ENCODE data around the gene PLA2G2D.

Gene PLA2G2D

DNA sequence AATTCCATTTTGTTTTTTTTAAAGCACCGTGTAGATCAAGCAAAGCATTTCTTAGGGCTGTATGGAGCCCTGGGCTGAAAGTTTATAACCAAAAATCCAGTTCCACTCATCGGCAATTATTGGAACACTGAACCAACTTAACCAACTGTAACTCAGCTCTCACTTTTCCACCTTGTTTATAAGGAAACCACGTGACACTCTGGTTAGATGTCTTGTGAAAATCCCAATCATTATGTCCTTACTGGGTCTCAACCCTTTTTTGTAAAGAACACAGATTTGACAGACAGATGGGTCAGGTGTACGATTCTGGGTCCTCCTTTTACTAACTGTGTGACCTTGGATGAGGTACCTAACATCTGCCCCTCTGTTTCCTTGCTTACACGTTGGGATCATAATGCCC is 43.1 kb downstream of the PLA2G2D start:
- H3K27ac ChIP-seq, result no peak overlapping the region
- TF ChIP-seq, protein P1, sequence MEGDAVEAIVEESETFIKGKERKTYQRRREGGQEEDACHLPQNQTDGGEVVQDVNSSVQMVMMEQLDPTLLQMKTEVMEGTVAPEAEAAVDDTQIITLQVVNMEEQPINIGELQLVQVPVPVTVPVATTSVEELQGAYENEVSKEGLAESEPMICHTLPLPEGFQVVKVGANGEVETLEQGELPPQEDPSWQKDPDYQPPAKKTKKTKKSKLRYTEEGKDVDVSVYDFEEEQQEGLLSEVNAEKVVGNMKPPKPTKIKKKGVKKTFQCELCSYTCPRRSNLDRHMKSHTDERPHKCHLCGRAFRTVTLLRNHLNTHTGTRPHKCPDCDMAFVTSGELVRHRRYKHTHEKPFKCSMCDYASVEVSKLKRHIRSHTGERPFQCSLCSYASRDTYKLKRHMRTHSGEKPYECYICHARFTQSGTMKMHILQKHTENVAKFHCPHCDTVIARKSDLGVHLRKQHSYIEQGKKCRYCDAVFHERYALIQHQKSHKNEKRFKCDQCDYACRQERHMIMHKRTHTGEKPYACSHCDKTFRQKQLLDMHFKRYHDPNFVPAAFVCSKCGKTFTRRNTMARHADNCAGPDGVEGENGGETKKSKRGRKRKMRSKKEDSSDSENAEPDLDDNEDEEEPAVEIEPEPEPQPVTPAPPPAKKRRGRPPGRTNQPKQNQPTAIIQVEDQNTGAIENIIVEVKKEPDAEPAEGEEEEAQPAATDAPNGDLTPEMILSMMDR (conservative IDR thresholded peaks at IDR 0.05), result no peak

DNA sequence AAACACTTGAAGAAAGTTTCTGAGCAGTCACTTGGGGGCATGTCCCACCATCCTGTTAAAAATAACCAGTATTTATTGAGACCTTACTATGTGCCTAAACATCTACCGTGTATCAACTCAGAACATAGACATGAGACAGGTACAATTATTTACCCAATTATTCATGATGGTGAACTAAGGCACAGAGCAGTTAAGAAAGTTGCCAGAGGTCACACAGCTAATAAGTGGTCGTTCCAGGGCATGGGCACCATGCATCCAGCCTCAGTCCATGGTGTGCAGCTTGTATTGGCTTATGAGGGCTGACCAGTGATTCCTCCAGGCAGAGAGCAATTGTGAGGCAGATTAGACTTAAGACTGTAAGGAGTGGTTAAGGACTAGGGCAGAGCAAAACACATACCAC is 44.0 kb downstream of the PLA2G2D start:
- no peak overlapping the region for H3K27ac ChIP-seq
- TF ChIP-seq, protein P1 (conservative IDR thresholded peaks at IDR 0.05), result no peak

DNA sequence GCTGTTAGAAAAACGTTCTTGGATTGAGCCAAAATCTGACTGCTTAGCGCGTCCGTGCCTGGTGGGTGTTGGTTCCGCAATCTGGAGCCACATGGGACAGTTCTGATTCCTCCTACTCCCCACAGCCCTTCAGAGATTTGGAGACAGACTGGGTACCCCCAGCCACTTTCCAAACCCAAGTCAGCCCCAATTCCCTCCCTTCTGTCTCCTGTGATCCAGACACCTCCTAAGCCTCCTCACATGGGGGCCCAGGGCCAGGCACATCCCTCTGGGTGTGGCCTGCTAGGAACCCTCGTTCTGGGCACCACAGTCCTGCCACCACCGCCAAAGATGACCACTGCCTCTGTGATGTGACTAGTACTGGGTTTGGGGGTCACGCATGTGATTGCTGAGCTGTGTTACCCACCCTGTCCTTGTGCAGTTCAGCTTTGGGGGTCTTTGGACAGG is 44.6 kb downstream of the PLA2G2D start:
- TF ChIP-seq, protein P1 (conservative IDR thresholded peaks at IDR 0.05), result no peak
- no peak overlapping the region for H3K27ac ChIP-seq

DNA sequence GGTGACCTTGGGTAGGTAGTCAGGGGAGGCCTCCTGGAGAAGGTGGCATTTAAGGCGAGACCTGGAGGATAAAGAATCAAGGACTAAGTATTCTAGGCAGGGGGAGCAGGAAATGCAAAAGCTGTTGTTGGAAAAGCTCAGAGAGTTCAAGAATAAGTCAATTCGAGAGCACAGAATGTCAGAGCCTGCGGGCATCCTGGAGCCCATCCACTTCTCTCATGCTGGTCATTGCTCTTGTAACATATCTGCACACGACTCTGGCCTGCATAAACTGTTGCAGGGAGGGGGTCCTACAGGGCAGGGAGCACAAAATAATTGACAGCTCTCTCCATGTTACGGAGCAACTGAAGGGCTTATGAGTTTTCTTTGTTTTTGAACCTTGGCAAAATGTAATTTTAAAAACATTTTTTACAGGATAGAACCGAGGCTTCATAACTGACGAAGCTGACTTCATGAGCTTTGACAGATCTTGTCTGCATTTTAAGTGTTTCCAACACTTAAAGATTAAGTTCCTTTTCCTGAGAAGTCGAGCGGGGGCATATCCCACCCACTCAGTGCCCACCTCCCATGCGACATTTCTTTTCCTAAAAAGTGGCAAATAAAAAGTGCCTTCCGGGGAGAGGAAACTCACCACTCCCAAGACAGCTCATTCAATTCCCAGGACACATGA is 45.1 kb downstream of the PLA2G2D start:
- H3K27ac ChIP-seq, result no peak overlapping the region
- TF ChIP-seq, protein P1 (conservative IDR thresholded peaks at IDR 0.05), result no peak

DNA sequence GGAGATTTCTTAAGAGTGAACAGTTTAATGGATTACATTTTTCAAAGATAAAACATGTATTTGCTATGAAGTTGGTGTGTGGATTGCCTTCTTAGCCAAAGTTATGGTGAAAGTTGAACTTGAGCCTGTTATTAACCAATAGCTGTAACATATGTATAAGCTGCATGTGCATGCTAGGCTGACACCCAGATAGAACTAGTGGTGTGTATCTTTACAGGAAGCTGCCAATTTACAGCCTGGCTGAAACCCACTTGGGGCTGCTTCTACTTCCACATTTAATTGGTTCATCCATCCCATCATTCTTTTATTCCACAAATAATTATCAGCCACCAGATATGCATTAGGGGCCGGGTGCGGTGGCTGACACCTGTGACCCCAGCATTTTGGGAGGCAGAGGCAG is 46.1 kb downstream of the PLA2G2D start:
- H3K27ac ChIP-seq, result no peak overlapping the region
- TF ChIP-seq, protein P1 (conservative IDR thresholded peaks at IDR 0.05), result no peak

DNA sequence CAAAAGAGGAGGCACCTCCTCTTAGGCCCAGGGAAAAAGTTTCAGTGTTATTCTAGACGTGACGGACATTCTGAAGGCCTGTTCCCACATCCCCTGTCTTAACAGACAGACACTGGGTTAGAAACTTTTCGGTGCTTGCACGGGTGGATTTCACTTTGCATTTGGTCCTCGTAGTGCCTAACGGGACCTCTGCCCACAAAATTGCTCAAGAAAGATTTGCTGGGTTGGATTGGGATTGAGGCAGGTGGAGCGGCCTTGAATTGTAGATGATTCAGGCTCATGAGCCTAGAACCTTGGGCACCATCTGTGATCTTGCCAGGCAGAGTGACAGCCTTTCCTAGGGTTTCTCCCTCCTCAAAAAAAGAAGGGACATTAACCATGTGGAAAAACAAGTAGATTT is 46.6 kb downstream of the PLA2G2D start:
- TF ChIP-seq, protein P1 (conservative IDR thresholded peaks at IDR 0.05), result no peak
- H3K27ac ChIP-seq, result no peak overlapping the region

DNA sequence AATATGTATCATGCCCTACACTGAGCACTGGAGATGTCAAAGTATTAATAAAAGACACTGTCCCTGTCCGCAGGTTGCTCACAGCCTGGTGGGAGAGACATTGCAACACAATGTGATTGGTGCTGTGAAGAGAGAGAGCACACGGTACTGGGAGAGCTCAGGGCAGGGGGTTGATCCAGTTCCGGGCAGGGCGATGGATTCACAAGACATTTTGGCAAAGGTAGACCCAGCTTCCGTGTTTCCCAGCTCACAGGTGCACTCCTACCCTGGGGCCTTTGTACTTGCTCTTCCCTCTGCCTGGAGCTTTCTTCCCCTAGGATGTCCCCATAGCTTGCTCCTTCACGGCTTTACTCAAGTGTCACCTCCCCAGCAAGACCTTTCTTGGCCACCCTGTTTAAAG is 47.9 kb downstream of the PLA2G2D start:
- H3K27ac ChIP-seq, result no peak overlapping the region
- TF ChIP-seq, protein P1 (conservative IDR thresholded peaks at IDR 0.05), result no peak
